HepG2 (cell line): ENCODE results near the gene CYP27A1. TPM values are rescaled to one million over a fixed set of nuclear protein-coding genes. Genes with fewer than 3 reads are reported as not detected.

Experiments used
- ATAC-seq: fragments of 200-7000 bp; cut with Tn5 transposase; 3 replicates; pipeline ENCODE4 v1.9.1; 2020; ENCODE audit warnings: mild to moderate bottlenecking, moderate library complexity
- BruUV-seq: library from RNA; stranded (reverse); fragments of 400-500 nt; replicated peaks from 2 replicates; lab custom pipeline; 2021; lab: Mats Ljungman, UMichigan
- CTCF ChIA-PET: fragments of 300-600 bp; formaldehyde crosslinking; extraction: SDS; loops from one replicate; lab custom pipeline; 2021; ENCODE audit warnings: low total read pairs, inconsistent platforms, low intra/inter-chr PET ratio; lab: Yijun Ruan, JAX
- POLR2A ChIA-PET: fragments of 350-600 bp; sonication (Branson Sonifier 250); formaldehyde crosslinking; loops from one replicate; lab custom pipeline; 2020; ENCODE audit warnings: antibody characterized with exemption, inconsistent platforms; lab: Yijun Ruan, JAX
- DNase-seq: peaks from one replicate; pipeline ENCODE4 v3.0.0-alpha.2; 2015; ENCODE audit warnings: low spot score
- FAIRE-seq: peaks from 3 replicates; lab custom pipeline; 2011; peaks lifted over from hg19 to GRCh38; lab: Jason Lieb, UNC
- H2AFZ ChIP-seq: one replicate; pipeline ENCODE4 v1.6.1; 2011; ENCODE audit warnings: low read length, inconsistent platforms
- H3K27ac ChIP-seq: fragments of 300-600 bp; 3 replicates; pipeline ENCODE4 v1.8.0; 2011; ENCODE audit warnings: mixed run types, mild to moderate bottlenecking, mixed read lengths, low read length, inconsistent platforms; ENCODE audit not compliant: insufficient read depth; ENCODE audit errors: extremely low read length
- H3K27me3 ChIP-seq, 2 experiments: fragments of 200-600 bp in 1 of 2; 2 replicates in 1 of 2; 3 replicates in 1 of 2; pipeline versions ENCODE4 v1.6.0 to v1.8.0; 2011; ENCODE audit warnings: low read length in 2 of 2, mild to moderate bottlenecking in 2 of 2, moderate library complexity in 2 of 2, inconsistent platforms in 1 of 2; ENCODE audit not compliant: insufficient read depth in 2 of 2, control insufficient read depth in 1 of 2
- H3K36me3 ChIP-seq, 2 experiments: fragments of 200-600 bp in 1 of 2; replicated peaks in 1 of 2; 2 replicates in 1 of 2; 3 replicates in 1 of 2; pipeline versions ENCODE4 v1.5.1 to v1.8.0; 2011; ENCODE audit warnings: low read length in 2 of 2, inconsistent platforms in 1 of 2; ENCODE audit not compliant: insufficient read depth in 2 of 2, control insufficient read depth in 1 of 2
- H3K4me1 ChIP-seq: 2 replicates; pipeline ENCODE4 v1.5.1; 2012; ENCODE audit warnings: low read length, inconsistent platforms; ENCODE audit not compliant: insufficient read depth
- H3K4me2 ChIP-seq: 2 replicates; pipeline ENCODE4 v1.6.0; 2011; ENCODE audit warnings: low read depth, low read length, inconsistent platforms
- H3K4me3 ChIP-seq, 3 experiments: fragments of 200-600 bp in 1 of 3; sonication (generic), shearing (Covaris generic) in 1 of 3; replicated peaks in 1 of 3; 2 replicates each; pipeline ENCODE4 v1.5.1; 2011 to 2016; ENCODE audit warnings: low read length in 3 of 3, inconsistent platforms in 2 of 3, low read depth in 2 of 3, mild to moderate bottlenecking in 2 of 3, control low read depth in 1 of 3, mixed read lengths in 1 of 3; ENCODE audit not compliant: insufficient read depth in 1 of 3
- H3K79me2 ChIP-seq: one replicate; pipeline ENCODE4 v1.6.1; 2011; ENCODE audit warnings: low read length, inconsistent platforms; ENCODE audit not compliant: insufficient read depth
- H3K9ac ChIP-seq: 2 replicates; pipeline ENCODE4 v1.6.0; 2011; ENCODE audit warnings: mild to moderate bottlenecking, low read depth, low read length, inconsistent platforms; ENCODE audit not compliant: insufficient read depth
- H3K9me3 ChIP-seq: 2 replicates; pipeline ENCODE4 v1.5.1; 2012; ENCODE audit warnings: mild to moderate bottlenecking, low read length
- H4K20me1 ChIP-seq: 2 replicates; pipeline ENCODE4 v1.6.0; 2011; ENCODE audit warnings: inconsistent platforms, mild to moderate bottlenecking, low read length, moderate library complexity; ENCODE audit not compliant: insufficient read depth
- KDM2A ChIP-seq: sonication (generic); formaldehyde crosslinking; IDR thresholded peaks from 2 replicates; pipeline ENCODE4 v1.4.0; 2020; ENCODE audit warnings: low read depth, missing genetic modification reagents, borderline replicate concordance
- LRRFIP1 ChIP-seq: sonication (generic); formaldehyde crosslinking; conservative IDR thresholded peaks from 2 replicates; pipeline ENCODE4 v1.4.0; 2020; ENCODE audit warnings: missing genetic modification reagents
- ZNF407 ChIP-seq: sonication (generic); formaldehyde crosslinking; IDR thresholded peaks from one replicate; pipeline ENCODE4 v1.5.1; 2020; ENCODE audit warnings: mild to moderate bottlenecking, missing genetic modification reagents; ENCODE audit errors: not compliant biosample characterization
- WGBS: methylation state at CpG from one replicate; pipeline ENCODE4 v1.1.6; 2017; ENCODE audit warnings: low lambda C conversion rate; 5-methylcytosine and 5-hydroxymethylcytosine counted together
- in situ Hi-C: cut with HindIII; loops from 2 replicates; pipeline ENCODE4 v1.10.0; 2017; ENCODE audit warnings: low pct_unique_long_range_greater_than_20kb; ENCODE audit not compliant: extremely low pct_ligation_motif_present
- intact Hi-C: fragments of 100-400 bp; cut with micrococcal nuclease; formaldehyde crosslinking; loops from one replicate; pipeline ENCODE4 v1.10.0; 2022; ENCODE audit not compliant: unreplicated experiment
- polyA plus RNA-seq, 8 experiments: library from polyadenylated mRNA; depleted of rRNA in 3 of 8; stranded (reverse) in 7 of 8; unstranded in 1 of 8; fragments of >200 nt; fragmentation: Illumina TruSeq in 4 of 8; extraction: Trizol in 4 of 8; gene quantifications; 2 replicates each; pipeline versions ENCODE4 v1.2.1 to v1.2.3, GENCODE V29; 2011 to 2016; ENCODE audit warnings: low read depth in 4 of 8, missing spikeins in 1 of 8, mixed read lengths in 1 of 8; ENCODE audit not compliant: insufficient read depth in 1 of 8
- total RNA-seq, 5 experiments: library from RNA; depleted of rRNA; stranded (reverse); fragments of >200 nt; fragmentation: Illumina TruSeq; extraction: Trizol; gene quantifications; 2 replicates each; pipeline ENCODE4 v1.2.3, GENCODE V29; 2016; ENCODE audit warnings: low read depth in 1 of 5

Gene CYP27A1
- total and polyA plus RNA-seq, 2 of the 13 experiments (the other 11 are each of a cell fraction or from before 2014, with no cell fraction given) = 157 to 266 TPM

GRCh38 chr2:218815244-218815637 is 33.3 kb downstream of the CYP27A1 start:
- in situ Hi-C loops = no loop called here
- no TSS peak for BruUV-seq
- ATAC-seq (no peak), DNase-seq (no peak), FAIRE-seq (no peak)
- ChIA-PET POLR2A (interaction anchor here (1.1 to 1.7 kb wide), 2 partner anchors 33 to 34 kb away, joined by 4 read pairs; partner anchors contain the start of gene CYP27A1), CTCF (no interaction called here)
- H3K9ac ChIP-seq = no peak overlapping the region
- H3K4me2 ChIP-seq = no peak overlapping the region
- peaks cover 41 to 79% of the 10 kb centered on the region in 2 experiments for H3K36me3 ChIP-seq
- H3K79me2 ChIP-seq = no peaks in the 10 kb centered on the region
- no peak overlapping the region for H3K4me3 ChIP-seq
- 91% methylated on average over 5 of the region's 5 CpGs for WGBS
- H3K27ac ChIP-seq = no peak overlapping the region
- no peaks in the 10 kb centered on the region for H3K9me3 ChIP-seq
- H2AFZ ChIP-seq = no peak overlapping the region
- no peaks in the 10 kb centered on the region for H3K27me3 ChIP-seq
- intact Hi-C loops = no loop called here
- no peaks in the 10 kb centered on the region for H4K20me1 ChIP-seq
- peaks cover 9% of the 10 kb centered on the region for H3K4me1 ChIP-seq
- TF ChIP-seq KDM2A = no peak
- no peak for TF ChIP-seq LRRFIP1 (CRISPR knock-in tag)
- no peak for TF ChIP-seq ZNF407 (CRISPR knock-in tag)
